HG02623 (cell line): ENCODE data around the gene ZNF436.
A peak's percentile ranks its signal among the peaks of the same experiment; 100 is the strongest.

Experiments used
- ATAC-seq: cut with Tn5 transposase; IDR thresholded peaks from one replicate; pipeline ENCODE4 v1.9.1; 2021; ENCODE audit warnings: moderate library complexity; ENCODE audit not compliant: unreplicated experiment

The ZNF436 gene

GRCh38 chr1:23367791-23368561, 1.7 kb downstream of the ZNF436 start:
- ATAC-seq: peak; percentile 93

- no peak for ATAC-seq
Measured at GRCh38 chr1:23367451-23367790, 2.2 kb downstream of the ZNF436 start.

- ATAC-seq: no peak
Measured at GRCh38 chr1:23366598-23366997, 3.0 kb downstream of the ZNF436 start.

DNA sequence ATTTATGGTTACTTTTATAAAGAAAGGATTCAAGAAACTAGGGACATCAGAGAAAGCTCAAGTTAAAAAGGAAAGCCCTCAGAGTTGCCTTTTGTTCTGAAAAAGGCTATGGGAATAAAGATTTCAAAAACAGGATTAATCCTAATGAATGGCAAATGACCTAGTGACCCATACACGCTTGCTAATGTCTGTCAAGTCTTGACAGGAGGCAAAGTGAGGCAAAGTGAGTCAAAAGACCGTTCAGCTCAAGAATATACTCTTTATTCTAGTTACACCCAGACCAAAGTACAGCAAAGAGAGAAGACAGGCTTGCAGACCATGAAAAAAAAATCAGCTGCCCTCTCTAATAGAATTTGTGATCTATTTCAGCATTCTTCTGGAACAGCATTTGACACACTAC, 3.5 kb downstream of the ZNF436 start:
- no peak for ATAC-seq

DNA sequence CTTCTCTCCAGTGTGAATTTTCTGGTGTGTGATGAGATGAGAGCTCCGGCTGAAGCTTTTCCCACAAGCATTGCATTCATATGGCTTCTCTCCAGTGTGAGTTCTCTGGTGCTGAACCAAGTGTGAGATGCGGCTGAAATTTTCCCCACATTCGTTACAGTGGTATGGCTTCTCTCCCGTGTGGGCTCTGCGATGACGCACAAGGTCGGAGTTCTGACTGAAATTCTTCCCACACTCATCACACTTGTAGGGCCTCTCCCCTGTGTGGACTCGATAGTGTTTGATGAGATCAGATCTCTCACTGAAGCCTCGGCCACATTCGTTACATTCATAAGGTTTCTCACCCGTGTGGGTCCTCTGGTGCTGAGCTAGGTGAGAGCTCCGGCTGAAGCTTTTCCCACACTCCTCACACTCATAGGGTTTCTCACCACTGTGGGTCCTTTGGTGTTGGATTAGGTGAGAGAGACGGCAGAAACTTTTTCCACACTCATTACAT, 7.4 kb downstream of the ZNF436 start:
- no peak for ATAC-seq

GRCh38 chr1:23358310-23358875, 11.2 kb downstream of the ZNF436 start:
- no peak for ATAC-seq

- ATAC-seq: no peak
Measured at GRCh38 chr1:23357138-23357908, 12.3 kb downstream of the ZNF436 start.

GRCh38 chr1:23356471-23357137, 13.0 kb downstream of the ZNF436 start:
- no peak for ATAC-seq

- ATAC-seq: no peak
Measured at GRCh38 chr1:23354245-23354644, 15.4 kb downstream of the ZNF436 start.

DNA sequence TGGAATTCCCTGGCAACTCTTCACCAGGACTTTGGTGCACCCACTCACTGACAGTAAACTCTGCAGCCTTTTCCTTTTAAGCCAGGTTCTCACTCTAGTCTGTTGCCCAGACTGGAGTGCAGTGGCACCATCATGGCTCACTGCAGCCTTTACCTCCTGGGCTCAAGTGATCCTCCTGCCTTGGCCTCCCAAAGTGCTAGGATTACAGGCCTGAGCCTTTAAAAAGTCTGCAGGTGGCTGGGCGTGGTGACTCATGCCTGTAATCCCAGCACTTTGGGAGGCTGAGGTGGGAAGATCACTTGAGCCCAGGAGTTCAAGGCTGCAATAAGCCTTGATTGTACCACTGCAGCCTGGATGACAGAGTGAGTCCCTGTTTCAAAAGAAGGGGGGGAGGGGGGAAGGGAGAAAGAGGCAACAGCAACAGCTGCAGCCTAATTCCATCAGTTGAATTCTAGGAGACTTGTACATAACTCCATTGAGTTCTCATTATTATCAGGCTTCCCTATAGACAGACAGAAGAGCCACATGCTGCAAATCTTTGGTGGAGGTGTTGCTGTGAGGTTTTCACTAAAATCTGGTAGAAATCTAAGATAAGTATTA, 17.4 kb downstream of the ZNF436 start:
- no peak for ATAC-seq

GRCh38 chr1:23345920-23346319, 23.7 kb downstream of the ZNF436 start:
- no peak for ATAC-seq

DNA sequence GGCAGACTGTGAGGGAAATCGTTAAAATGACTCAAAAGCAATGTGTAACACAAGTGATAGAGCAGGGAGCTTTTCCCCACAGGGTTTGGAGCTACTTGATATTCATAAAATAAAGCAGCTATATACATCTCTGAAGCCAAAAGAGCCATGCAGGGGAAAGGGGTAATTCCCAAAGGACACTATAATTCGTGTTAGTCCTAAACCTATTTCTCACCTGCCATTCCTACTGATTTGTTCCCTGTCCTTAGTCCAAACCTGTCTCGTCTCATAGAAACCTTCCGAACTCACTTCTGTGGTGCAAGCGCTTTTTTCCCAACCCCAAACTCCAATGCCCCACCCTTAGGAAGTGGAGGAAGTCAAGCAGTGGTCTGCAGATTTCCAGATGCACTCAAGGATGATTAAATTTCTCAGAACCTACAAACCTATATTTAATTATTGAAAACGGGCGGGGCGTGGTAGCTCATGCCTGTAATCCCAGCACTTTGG, 24.6 kb downstream of the ZNF436 start:
- no peak for ATAC-seq

DNA sequence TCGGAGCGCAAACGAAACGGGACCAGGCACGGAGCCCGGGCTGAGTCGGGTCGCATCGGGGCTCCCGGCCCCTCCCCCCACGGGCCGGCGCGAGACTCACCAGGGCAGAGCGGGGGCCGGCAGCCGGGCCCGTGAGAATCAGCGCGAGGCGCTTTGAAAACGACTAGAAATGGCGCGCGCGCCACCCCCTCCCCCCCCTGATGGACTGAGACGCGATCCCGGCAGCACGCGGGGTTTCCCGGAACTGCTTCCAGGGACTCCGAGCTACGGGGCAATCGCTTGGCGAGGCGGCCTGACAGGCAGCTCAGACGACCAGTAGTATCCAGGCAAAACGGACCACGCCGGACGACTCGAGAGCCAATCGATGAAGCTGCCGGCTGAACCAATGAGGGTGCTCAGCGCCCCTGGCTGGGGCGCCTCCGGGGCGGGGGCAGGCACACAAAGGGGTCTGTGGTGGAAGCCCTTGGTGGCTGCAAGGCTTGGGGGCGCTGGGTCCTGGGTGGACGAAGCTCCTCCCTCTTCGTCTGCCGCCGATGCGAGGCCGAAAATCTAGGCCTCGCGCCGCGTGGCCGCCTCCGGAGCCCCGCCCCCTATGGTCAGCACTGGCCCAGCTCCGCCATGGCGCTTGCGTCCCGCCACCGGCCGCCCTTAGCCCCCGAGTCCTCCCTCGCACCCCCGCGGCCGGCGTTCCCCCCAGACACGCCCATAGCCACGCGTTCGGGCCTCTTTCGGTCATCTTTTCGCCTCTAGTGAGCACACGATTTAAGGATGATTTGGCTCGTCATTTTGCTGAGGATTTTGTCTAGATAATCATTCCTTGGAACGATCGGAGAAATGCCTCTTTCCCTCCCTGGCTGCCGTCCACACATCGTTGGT, 25.3 kb downstream of the ZNF436 start, which contains the start of gene HNRNPR:
Gene HNRNPR, minus strand, starts transcription at position 174 of the 876 bp plus-strand sequence. CDS start 3,276 bp downstream, outside the sequence.
- ATAC-seq: peak; percentile 94

GRCh38 chr1:23343221-23344110, 26.2 kb downstream of the ZNF436 start:
- ATAC-seq: peak; percentile 8

- no peak for ATAC-seq
Measured at GRCh38 chr1:23341931-23342692, 27.5 kb downstream of the ZNF436 start.

DNA sequence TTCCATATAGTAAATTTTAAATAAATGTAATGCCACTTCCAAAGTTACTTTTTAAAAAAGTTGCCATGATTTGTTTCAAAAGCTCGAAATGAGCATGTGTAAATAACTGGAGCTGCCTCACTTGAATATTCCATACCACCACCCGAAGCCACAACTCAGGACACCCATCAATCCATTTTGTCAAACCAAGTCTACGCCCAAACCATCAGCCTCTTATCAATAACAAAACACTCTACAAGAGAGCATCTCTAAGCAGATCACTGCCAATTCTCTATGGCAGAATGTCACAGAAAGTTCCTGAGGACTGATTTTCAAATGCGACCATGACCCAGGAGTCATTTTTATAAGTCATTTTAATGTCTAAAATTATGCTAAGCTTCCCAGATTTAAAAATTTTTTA, 30.0 kb downstream of the ZNF436 start:
- no peak for ATAC-seq

DNA sequence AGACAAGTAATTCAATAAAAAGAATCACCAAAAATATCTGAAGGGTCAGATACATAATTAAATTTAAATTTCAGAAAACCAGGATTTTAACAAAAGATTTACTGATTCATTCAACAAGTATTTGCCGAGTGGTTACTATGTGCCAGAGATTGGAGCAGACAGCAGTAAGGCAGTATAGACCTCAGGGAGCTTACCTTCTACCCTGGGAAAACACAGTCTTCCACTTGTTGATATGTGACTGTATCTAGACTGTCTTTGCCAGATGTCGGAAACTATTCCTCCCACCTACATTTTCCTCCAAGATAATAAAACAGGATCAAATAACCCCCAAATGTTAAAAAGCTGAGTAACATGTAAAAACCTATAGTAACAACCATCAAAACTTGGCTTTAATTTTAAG, 31.8 kb downstream of the ZNF436 start:
- no peak for ATAC-seq

- no peak for ATAC-seq
Measured at GRCh38 chr1:23331713-23332112, 37.9 kb downstream of the ZNF436 start.
